ENCODE measurements around the gene PPP1R14D.

- no peak for TF ChIP-seq CTCF (IDR thresholded peaks at IDR 0.05; ENCODE audit: insufficient read depth, low read length, poor library complexity, severe bottlenecking)
- no peak for TF ChIP-seq EZH2phosphoT487 (conservative IDR thresholded peaks at IDR 0.05; ENCODE audit: low read length)
Measured at GRCh38 chr15:40807888-40808461, 20.5 kb downstream of the PPP1R14D start.

Data from SU-DHL-6 (cell line).